ENCODE measurements around the gene KCTD1.

The KCTD1 gene

DNA sequence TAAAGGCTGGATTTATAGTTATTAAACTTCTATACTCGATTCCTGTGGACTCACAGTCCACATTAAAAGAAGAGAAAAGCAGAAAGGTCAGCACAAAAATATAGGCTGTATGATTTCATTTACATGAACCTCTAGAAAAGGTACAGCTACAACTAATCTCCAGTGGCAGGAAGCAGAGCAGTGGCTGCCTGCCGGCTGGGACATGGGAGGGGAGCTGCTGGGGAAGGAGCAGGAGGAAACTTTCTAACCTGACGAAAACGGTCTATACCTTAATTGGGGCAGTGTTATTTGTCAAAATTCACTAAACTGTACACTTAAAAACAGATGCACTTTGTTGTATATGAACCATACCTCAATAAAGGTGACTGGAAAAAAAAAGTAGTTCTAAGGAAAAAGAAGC lies 26.7 kb downstream of the KCTD1 start:
- DNase-seq: no peak

DNA sequence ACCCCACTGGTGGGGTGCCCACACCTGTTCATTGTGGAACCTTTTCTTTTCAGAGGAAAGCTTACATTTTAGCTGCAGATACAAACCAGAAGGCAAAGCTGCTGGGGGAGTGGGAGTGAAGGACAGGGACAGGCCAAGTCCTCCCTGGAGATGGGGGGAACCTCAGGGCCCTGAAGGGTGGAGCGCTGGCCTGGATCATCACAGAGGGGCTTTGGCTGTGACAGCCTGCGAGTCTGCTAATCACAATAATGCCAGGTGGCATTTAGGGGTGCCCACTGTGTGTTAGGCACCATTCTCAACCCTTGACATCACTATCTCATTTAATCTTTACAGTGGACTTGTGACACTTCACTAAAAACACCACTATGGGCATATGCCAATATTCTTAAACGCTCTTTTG lies 27.4 kb downstream of the KCTD1 start:
- no peak for DNase-seq

DNA sequence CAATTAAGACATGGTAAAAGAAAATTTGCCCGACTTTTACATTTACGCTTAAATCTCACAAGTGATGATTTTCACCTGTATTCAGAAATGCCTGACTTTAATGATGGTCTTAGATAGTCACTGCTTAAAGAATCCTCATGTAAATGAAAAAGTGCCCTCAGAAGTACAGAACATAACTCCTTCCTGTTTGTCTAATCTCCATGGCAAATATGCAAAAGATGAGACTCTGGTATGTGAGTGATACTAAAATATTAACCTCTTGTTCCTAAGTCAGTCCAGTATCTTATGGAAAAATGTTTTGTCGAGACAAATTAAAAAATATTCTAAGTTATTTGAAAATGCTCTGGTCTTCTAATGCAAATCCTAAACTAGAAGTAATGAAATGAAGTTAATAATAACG lies 29.2 kb downstream of the KCTD1 start:
- DNase-seq: no peak

DNA sequence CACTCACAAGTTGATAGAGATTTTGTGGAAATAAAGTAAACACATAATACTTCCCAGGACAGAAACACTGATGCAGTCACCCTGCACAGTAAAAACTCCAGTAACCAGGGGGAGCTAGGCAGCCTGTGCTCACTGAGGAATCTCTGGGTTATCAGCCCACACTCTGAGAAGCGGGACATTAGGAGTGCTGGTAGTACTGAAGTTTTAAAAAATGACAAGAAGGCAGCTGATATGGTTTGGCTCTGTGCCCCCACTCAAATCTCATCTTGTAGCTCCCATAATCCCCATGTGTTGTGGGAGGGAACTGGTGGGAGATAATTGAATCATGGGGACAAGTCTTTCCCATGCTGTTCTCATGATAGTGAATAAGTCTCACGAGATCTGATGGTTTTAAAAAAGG lies 31.4 kb downstream of the KCTD1 start:
- no peak for DNase-seq

DNA sequence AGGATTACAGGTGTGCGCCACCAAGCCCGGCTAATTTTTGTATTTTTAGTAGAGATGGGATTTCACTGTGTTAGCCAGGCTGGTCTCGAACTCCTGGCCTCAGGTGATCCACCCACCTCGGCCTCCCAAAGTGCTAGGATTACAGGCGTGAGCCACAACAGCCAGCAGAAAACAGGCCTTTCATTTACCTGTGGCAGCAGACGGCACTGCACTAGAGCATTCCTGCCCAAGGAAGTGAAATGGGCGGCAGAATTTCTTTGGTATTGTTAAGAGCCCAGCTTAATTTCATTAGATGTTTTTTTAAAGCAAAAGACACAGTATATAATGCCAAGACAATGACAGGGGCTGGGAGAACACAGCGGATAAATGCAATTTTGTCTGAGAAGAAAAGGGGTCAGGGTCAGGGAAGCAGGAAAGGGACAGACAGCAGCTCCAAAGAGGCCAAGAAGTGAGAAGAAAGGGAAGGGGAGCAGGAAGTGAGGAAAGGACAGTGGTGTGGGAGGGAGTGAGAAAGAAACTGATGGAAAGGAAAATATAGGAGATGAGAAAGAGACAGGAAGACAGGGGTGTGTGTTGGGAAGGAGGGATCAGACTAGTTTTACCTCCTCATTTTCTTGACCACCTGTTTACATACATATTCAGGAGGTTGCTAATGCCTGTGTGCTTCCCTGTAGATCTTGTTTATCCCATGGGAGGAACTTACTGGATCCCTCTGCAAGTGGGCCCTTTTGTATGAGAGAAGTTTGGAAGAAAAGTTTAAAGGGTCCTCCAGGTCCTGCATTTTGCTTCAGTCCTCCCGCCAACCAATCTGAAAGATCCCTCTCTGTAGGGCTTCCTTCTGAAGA lies 32.5 kb downstream of the KCTD1 start:
- DNase-seq: no peak

DNA sequence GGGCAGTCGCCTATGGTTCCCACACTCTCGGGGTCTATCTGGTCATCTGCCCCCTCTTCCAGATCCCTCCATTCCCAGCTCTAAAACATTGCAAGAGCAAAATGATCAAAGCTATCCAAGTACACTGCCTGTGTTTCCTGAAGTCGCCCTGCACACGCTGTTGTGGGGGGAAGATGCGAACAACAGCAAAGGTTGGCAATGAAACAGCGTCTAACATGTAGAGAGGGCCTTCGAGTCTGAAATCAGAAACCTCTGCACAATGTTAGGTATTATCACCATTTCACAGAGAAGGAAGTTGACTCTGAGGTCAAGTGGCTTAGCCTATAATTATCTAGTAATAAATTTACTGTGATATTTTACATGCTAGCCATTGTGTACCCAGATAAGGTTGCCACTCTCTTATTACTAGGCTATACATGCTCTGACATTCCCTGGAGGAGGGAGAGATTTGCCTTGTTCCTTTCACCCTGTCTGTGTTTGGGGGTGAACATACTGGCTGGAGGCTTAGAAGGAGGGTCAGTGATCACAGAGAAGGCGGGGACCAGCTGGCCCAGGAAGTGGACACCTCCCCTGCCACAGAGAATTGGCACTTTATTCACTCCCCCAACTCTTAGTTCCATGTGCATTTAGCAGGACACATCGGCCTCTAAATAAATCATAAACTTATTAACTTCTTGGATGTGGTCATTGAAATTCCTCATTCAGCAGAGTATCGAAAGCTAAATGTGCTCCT lies 36.8 kb downstream of the KCTD1 start:
- DNase-seq: no peak

DNA sequence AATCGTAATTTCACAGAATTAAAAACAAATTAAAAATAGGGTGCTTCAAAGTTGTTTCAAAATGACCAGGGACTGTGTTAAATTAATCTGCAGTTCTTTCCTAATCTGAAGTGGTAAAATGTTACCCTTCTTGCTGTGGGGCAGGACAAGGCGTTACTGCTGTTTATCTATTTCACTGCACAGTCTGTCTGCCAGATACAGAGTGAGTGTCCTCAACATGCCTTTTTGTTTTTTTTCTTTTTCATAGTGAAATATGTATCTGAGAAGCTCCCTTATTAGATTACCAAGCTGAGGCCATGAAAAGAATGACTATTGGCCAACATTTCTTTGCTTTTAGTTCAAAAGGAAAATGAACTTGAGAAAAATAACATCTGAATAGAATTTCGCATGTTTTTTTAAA lies 38.0 kb downstream of the KCTD1 start:
- no peak for DNase-seq

DNA sequence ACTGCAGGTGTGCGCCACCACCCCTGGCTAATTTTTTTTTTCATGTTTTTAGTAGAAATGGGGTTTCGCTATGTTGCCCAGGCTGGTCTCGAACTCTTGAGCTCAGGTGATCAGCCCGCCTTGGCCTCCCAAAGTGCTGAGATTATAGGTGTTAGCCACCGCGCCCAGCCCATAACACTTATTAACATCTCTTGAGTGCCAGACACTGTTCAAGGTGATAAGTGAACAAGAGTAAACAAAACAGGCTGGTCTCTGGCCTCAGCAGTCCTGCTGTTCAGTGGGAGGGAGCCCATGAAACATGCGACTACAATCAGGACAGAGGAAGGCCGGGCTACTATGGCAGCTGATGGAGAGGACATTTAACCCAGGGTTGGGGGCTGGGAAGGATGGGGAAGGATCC lies 42.3 kb downstream of the KCTD1 start:
- DNase-seq: no peak

DNA sequence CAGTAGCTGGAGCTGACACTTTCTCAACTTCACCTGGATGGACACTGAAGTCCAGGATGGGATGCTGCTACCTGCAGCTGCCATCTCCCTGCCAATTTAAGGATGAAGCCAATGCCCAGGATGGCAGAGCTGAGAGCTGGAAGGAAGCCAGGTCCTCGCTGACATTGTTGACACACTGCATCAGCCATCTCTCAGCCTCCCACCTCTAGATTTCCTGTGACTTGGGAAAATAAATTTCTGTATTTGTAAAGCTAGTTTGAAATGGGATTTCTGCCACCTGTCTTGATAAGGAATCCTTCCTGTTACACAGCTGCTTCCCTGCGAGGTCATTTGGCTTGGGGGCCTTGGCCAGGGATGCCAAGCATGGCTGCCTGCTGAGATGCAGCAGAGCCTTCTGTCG lies 43.5 kb downstream of the KCTD1 start:
- DNase-seq: no peak

DNA sequence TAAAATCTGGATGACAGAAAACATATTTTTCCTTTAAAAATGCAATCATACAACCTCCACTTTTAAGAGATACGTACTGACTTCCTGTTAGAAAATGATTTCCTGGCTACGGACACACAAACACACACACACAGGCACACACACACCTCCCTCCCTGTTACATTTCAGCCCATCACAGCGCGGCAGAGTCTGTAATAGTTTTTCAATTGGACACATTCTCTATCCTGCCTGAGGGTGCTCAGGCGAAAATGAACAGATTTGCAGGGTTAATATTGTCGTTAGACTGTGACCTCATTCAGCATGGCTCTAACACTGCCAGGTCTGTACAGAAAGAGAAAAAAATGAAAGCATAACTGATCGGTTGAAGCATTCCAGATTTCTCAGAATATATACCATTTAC lies 45.0 kb downstream of the KCTD1 start:
- no peak for DNase-seq

DNA sequence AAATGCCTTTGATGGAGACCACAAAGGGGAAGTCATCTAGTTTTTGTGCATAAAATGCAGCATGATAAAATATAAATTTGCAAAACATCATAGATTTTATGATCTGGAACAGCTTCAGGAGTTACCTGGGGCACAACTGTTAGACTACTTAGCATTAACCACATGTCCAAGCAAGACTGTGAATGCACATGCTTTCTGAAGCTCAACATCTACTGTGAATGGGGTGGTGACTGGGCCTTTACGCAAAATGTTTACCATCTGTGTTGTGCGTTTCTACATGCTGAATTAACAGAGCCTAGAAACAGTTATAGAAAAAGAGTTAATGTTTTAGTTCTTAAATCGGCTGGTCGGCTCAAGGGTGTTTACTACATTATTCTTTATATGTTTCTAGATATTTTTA lies 45.5 kb downstream of the KCTD1 start:
- DNase-seq: no peak

DNA sequence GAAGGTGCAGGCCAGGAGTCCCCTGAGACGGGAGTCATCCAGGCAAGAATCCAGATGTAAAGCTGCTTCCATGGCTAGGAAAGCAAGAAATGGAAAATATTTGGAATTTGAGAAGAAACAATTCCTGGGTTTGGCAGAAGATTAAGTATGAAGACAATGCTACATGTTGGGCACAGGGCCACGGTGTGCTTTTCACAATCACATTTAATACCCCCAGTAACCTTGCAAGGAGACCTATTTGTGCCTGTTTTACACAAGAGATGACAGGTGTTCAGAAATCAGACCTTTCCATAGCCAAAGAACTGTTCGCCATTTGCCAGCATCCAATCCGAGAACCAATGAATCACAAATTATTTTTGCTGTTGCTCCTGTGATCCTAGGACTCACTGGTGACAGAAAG lies 50.5 kb downstream of the KCTD1 start:
- DNase-seq: no peak

DNA sequence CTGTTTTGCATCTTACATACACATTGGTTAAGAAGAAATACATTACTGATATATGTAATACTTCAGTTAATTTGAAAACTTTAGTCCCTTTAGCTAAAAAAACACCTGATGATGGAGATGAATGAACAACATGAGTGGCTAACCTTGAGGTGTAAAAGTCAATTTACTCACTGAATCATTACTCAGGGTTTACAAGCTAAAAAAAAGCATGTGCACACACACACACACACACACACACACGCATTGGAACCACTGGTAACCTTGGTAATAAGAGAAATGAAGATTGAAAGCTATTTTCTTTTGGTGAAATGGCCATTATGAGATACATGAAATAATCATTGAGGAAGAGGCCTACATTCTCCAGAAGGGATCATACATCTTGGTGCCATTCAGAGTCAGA lies 51.8 kb downstream of the KCTD1 start:
- DNase-seq: no peak

DNA sequence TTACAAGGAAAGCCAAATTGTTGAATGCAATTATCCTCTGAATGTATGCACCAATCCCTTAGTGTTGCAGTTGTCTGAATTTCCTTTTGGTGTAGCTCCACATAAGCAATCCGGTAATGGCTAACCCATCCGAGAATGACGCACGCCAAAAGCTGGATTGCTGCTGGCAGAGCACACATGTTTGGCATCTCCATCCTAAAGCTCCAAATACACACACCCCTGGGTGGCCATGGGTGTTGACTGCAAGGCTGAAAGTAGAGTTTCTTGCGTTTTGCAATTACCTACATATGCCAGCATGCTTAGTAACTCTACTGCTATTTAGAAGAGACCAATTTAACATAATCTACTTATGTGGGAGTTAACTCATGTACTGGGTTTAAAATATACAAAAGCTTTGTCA lies 53.1 kb downstream of the KCTD1 start:
- DNase-seq: no peak

DNA sequence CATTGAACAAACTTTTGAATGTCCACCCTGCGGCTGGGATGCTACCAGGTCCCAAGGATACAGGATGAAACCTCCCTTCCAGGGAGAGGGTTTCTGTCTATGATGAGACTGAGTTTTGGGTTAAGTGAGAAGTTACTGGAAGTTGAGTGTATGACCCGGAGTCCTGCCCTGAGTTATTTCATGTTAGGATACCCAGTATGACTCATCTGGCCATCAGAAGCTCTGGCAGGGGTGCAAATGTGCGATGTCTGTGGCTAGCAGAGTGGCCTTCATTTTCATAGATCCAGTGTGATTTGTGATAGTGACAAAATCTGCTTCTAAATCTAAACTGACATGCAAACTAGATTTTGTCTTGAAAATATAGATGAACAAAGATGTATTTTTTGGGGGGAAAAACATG lies 55.3 kb downstream of the KCTD1 start:
- no peak for DNase-seq

DNA sequence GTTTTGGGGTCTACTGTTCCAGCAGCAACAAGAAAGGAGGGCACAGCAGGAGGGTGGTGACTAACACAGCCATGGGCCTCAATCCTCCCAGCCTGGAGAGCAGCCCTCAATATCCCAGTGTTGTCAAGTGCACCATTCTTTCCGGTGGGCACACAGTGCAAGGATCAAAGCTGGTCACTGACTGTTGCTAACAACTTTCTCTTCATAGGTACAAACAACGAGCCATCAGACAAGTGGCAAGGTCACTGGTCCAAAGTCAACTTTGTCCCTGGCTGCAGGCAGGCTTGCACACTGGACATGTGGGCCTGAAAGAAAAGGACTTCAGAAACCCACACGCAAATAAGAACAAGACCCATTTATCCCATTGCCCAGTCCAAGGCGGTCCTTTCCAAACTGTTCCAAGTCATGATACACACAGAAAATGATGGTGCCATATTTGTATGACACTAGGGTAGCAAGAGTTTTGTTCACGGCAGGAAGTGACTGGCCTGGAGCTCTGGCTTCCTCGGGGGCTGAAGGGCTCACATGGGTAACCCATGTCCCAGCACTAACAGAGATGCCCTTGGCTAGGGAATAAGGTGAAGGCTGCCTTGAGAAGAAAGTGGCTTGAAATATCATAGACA lies 57.0 kb downstream of the KCTD1 start:
- no peak for DNase-seq

DNA sequence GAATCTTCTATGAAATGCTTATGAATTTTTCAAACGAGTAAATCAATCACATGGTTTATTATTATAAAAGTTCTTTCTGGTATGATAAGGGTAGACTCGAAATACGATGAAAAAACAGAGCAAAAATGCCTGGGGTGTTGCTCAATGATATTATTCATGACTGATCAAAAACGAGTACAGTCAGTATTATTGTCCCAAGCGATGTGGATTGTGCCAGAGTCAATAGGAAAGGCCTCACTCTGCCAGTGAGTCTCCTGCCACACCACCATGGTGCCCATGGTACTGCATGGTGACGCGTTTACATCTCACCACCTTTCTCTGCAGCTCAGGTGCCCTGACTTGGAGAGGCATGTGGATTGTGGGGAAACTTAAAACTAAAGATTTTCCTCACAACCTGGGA lies 58.5 kb downstream of the KCTD1 start:
- no peak for DNase-seq

DNA sequence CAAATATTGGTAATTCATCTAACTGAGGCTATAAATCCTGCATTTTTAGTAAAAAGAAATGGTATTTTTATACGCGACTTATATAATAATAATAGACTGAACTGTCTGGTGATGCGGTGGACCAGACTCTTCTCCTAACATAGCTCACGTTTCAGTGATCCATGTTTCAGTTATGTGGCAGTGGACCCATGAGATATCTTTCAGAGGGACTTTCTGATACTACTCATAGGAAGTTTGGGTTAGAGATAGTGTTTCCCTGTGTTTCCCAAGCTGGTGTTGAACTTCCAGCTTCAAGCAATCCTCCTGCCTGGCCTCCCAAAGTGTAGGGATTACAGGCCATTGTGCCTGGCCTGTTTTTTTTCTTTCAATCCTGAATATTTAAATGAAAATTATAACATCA lies 59.2 kb downstream of the KCTD1 start:
- no peak for DNase-seq

DNA sequence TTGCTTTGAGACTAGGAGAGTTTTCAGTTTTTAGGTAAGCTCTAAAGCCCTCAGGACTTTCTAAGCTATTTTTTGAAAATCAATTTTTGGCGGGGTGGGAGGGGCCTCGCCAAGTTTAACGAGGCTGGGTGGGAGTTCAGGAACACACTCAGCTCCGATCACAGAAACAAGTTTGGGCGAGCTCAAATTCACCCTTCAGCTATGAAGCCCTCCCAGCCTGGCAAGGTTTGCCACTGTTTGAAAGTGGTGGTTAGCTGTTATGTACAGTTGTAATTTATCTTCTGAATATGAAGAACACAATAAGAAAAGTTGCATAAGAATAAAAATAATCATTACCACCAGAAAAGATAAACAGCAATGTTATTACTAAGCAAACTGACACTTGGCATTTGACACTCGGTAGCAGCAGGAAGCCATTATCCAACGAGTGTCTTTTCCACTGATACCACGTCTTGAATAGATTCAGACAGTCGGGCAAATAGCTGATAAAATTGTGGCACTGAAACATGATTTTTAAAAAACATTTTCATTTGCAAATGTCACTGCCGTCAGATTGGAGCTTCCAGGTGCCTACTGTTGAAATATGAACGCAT lies 59.8 kb downstream of the KCTD1 start:
- DNase-seq: no peak

DNA sequence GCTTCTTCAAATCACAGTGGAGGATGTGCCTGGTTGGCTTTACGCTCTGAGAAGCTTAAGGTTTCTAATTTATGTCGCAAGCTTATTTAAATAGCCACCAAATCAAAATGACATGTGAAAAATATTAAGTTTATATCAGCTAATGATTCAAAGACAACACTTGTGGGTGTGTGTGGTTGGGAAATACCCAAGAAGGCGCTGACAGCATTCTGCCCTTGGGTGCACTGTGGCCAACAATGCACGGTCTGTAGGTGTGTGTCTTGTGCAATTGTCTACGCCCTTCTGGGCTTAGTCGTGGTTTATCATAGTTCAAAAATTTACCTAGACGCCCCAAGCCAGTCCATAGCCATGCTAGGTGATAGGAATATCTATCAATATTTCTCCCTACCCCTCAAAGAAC lies 60.9 kb downstream of the KCTD1 start:
- DNase-seq: no peak

DNA sequence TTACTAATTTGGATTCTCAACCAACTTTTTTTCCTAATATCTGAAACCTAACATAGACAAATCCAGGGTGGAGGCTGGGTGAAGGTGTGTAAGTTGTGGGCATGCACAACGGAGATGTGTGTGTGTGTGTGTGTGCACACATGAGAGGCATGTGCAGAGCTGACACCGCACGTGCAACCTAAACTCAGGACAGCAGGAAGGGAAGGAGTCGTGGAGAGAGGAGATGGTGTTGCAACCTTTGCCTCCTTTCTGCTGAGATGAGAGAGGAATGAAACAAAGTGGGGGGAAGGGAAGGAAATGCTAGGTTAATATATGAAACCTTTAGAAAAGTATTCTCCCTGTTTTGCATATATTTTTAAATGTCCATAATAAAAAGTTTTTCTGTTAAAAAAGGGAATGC lies 64.7 kb downstream of the KCTD1 start:
- DNase-seq: no peak

DNA sequence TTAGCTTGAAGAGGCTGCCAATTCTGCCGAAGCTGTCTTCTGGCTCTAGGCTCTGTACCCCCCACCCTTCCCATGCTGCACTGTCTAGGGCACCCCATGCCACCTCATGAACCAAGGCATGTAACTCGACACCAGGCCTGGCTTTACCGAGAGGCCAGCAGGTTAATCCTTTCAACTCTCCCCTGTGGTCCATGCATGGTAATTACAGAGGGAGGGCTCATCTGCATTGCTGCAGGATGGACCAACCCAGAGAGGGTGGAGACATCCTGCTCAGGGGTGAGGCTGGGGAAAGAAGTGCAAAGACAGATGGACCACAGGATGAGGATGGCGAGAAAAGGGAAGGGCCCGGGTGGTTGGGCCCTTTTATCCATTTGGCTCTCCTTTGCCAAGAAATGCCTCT lies 65.8 kb downstream of the KCTD1 start:
- DNase-seq: no peak

DNA sequence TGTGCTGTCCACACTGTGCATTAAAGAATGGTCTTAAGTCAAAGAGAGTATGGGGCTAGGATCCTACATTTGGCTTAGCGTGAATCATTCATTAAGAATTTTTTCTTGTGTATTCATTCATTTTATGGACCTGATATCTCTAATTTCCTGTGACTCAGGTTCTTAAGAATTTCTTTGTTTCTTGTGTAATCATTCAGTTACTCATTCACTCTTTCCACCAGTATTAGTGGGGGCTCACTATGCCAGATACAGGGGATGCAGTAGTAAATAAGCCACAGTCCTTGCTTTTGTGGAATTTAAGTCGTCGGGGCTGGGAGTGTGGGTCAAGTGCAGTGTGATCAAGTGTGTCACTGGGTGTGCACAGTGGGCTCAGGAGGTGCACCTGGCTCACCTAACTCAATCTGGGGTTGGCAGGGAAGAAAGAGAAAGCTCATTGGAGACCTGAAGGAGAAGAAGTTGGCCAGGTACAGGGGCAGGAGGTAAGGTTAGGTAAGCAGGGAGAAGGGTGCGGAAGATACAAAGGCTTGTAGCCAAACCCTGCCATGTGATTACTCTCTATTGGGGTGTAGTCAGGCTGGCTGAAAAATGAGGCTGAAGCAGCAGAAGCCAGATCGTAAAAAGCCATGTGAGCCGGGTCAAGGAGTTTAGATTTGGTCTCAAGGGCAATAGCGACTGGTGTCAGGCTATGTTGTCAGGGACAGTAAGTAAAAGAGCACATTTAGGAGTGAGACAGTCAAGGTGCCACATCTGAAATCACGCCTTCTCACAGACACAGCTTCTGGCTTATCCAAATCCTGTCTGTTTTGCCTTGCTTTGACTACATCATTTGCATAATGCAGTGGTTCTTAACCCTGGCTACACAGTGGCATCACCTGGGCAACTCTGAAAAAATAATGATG lies 67.2 kb downstream of the KCTD1 start:
- DNase-seq: peak; percentile 62

Measured in 8988T (cell line).